Fibroblast of lung (primary cell): Measurements from ENCODE around the gene COL4A2. TPM values are rescaled to one million over a fixed set of nuclear protein-coding genes. Genes with fewer than 3 reads are reported as not detected.

Source experiments
- DNase-seq, 2 donors: peaks; one replicate each; pipeline versions ENCODE4 v3.0.0 to v3.0.0-alpha.2; 2010; ENCODE audit warnings: low read depth in 2 of 2
- H2AFZ ChIP-seq: 2 replicates; pipeline ENCODE4 v1.5.1; 2012; ENCODE audit warnings: low read length, control low read depth, inconsistent platforms
- H3K27ac ChIP-seq: 2 replicates; pipeline ENCODE4 v1.5.1; 2011; ENCODE audit warnings: low read length, control low read depth; ENCODE audit not compliant: insufficient read depth
- H3K27me3 ChIP-seq: 2 replicates; pipeline ENCODE4 v1.5.1; 2011; ENCODE audit warnings: mild to moderate bottlenecking, low read length; ENCODE audit not compliant: control insufficient read depth, insufficient read depth
- H3K36me3 ChIP-seq: 2 replicates; pipeline ENCODE4 v1.5.1; 2011; ENCODE audit warnings: low read length; ENCODE audit not compliant: control insufficient read depth, insufficient read depth
- H3K4me1 ChIP-seq: 2 replicates; pipeline ENCODE4 v1.5.1; 2011; ENCODE audit warnings: low read length; ENCODE audit not compliant: control insufficient read depth, insufficient read depth; ENCODE audit errors: extremely low read depth
- H3K4me2 ChIP-seq: 2 replicates; pipeline ENCODE4 v1.5.1; 2011; ENCODE audit warnings: low read length, control low read depth; ENCODE audit not compliant: insufficient read depth; ENCODE audit errors: extremely low read depth
- H3K4me3 ChIP-seq, 4 experiments: fragments of 200-600 bp in 1 of 4; sonication (generic) in 1 of 4; replicated peaks in 1 of 4; 2 replicates each; pipeline ENCODE4 v1.5.1; 2011 to 2016; ENCODE audit warnings: low read length in 4 of 4, low read depth in 3 of 4, mild to moderate bottlenecking in 3 of 4, control low read depth in 2 of 4, inconsistent platforms in 1 of 4, mixed read lengths in 1 of 4; ENCODE audit not compliant: insufficient read depth in 1 of 4; ENCODE audit errors: control extremely low read depth in 1 of 4
- H3K79me2 ChIP-seq: 2 replicates; pipeline ENCODE4 v1.5.1; 2012; ENCODE audit warnings: mild to moderate bottlenecking, low read length, inconsistent platforms; ENCODE audit not compliant: control insufficient read depth, insufficient read depth
- H3K9ac ChIP-seq: 2 replicates; pipeline ENCODE4 v1.5.1; 2011; ENCODE audit warnings: mild to moderate bottlenecking, low read length, control low read depth; ENCODE audit not compliant: insufficient read depth
- H3K9me3 ChIP-seq: 2 replicates; pipeline ENCODE4 v1.5.1; 2012; ENCODE audit warnings: low read depth, low read length; ENCODE audit not compliant: control insufficient read depth, insufficient read depth
- H4K20me1 ChIP-seq: 2 replicates; pipeline ENCODE4 v1.5.1; 2011; ENCODE audit warnings: low read length; ENCODE audit not compliant: control insufficient read depth, insufficient read depth; ENCODE audit errors: extremely low read depth
- CTCF ChIP-seq, 2 donors: IDR thresholded peaks in 1 of 2; conservative IDR thresholded peaks in 1 of 2; 1 replicate in 1 of 2; 2 replicates in 1 of 2; pipeline ENCODE4 v1.5.1; 2011 to 2012; ENCODE audit warnings: low read length in 2 of 2, control low read depth in 1 of 2, inconsistent platforms in 1 of 2, low read depth in 1 of 2, mild to moderate bottlenecking in 1 of 2
- EZH2 ChIP-seq: IDR thresholded peaks from 2 replicates; pipeline ENCODE4 v1.5.1; 2012; ENCODE audit warnings: low read length, control low read depth, mild to moderate bottlenecking; ENCODE audit errors: missing control alignments
- polyA plus RNA-seq, 2 donors: library from polyadenylated mRNA; depleted of rRNA in 1 of 2; stranded (reverse) in 1 of 2; unstranded in 1 of 2; fragments of >200 nt; gene quantifications; 2 replicates each; pipeline ENCODE4 v1.2.1, GENCODE V29; 2011 to 2012; ENCODE audit warnings: missing spikeins in 1 of 2
- total RNA-seq: library from RNA; depleted of rRNA; stranded (reverse); fragments of >200 nt; gene quantifications from 2 replicates; pipeline ENCODE4 v1.2.1, GENCODE V29; 2014

COL4A2 gene
- total and polyA plus RNA-seq, 2 donors (not counting 1 experiment from before 2014, with no cell fraction given), result 93.1 to 463 TPM

DNA sequence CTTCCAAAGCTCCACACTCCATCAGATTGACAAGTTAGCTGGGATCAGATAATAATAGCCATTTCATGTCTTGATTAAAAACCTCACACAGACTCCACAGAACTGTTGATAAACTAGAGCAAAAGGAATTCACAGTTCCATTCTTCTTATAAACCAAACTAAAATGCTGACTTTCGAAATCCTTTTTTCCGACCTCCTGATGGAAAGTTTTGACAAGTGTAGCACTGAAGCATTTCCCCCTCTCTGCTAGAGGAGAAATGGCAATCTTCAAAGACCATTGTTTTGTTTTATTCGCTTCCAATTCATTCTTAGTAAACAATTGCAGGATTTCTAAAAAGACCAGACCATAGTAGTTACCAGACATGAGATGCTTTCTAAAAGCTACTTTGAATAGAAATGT, 58.8 kb downstream of the COL4A2 start:
- peaks cover 2% of the 10 kb centered on the region for H3K4me1 ChIP-seq
- no peaks in the 10 kb centered on the region for H3K36me3 ChIP-seq
- H3K27ac ChIP-seq, result no peak overlapping the region
- no peak overlapping the region for H3K4me3 ChIP-seq
- peaks cover 3% of the 10 kb centered on the region for H3K79me2 ChIP-seq
- H3K9me3 ChIP-seq, result no peaks in the 10 kb centered on the region
- H2AFZ ChIP-seq, result no peak overlapping the region
- no peaks in the 10 kb centered on the region for H3K27me3 ChIP-seq
- TF ChIP-seq CTCF (conservative IDR thresholded peaks at IDR 0.05 in 1 of 2, IDR thresholded peaks at IDR 0.05 in 1 of 2; ENCODE audit: low read depth in 1 of 2, low read length in 2 of 2), result no peak
- TF ChIP-seq EZH2, result no peak
- no peak overlapping the region for H3K4me2 ChIP-seq
- H3K9ac ChIP-seq, result no peak overlapping the region
- no peaks in the 10 kb centered on the region for H4K20me1 ChIP-seq
- DNase-seq, result no peak

DNA sequence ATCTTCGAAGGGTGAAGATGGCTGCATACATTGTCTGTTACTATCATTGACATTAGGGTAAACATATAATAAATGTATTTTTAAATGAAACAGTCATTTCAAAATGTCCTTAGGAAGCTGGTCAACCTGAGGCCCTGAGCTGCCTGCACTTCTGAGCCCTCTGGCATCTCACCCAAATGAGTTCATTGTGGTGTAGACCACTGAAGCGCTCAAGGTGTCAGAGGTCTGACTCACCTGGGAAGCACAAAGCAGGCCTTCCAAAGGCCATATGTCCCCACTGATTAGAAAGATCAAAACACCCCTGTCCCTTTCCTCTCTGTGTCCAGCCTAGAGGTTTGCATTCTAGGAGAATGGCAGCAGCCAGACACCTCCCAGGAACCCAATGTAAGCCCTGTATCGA, 59.6 kb downstream of the COL4A2 start:
- no peak for DNase-seq
- H3K9ac ChIP-seq, result no peak overlapping the region
- H3K9me3 ChIP-seq, result no peaks in the 10 kb centered on the region
- H3K27me3 ChIP-seq, result no peaks in the 10 kb centered on the region
- no peak overlapping the region for H3K4me2 ChIP-seq
- H3K79me2 ChIP-seq, result peaks cover 5% of the 10 kb centered on the region
- peaks cover 2% of the 10 kb centered on the region for H3K4me1 ChIP-seq
- no peaks in the 10 kb centered on the region for H3K36me3 ChIP-seq
- no peak overlapping the region for H3K4me3 ChIP-seq
- no peak overlapping the region for H3K27ac ChIP-seq
- TF ChIP-seq CTCF (conservative IDR thresholded peaks at IDR 0.05 in 1 of 2, IDR thresholded peaks at IDR 0.05 in 1 of 2; ENCODE audit: low read depth in 1 of 2, low read length in 2 of 2) (no peak), EZH2 (no peak)
- no peaks in the 10 kb centered on the region for H4K20me1 ChIP-seq
- H2AFZ ChIP-seq, result no peak overlapping the region

DNA sequence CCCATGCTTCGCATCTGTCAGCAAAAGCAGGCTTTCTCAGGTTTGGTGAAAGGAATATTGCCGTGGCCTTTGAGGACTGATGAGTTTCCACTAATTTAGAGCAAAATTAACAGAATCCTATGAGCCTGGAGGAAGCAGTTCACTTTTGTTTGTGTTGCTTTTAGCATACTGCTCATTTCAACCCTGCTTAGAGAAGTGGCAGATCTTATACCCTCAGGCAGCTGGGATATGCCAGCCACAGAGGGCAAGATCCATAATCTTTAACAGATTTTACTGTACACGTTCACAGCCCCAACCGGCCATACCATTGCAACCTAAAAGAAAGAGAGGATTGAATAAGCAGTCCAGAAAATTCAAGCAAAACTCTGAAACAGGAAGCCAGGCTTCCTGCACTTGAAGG, 60.5 kb downstream of the COL4A2 start:
- TF ChIP-seq EZH2 (no peak), CTCF (conservative IDR thresholded peaks at IDR 0.05 in 1 of 2, IDR thresholded peaks at IDR 0.05 in 1 of 2; ENCODE audit: low read depth in 1 of 2, low read length in 2 of 2) (no peak)
- H3K9ac ChIP-seq, result no peak overlapping the region

More for the DNA sequence above, 60.5 kb downstream of the COL4A2 start:
- Histone ChIP-seq H3K4me1 (no peaks in the 10 kb centered on the region), H3K36me3 (no peaks in the 10 kb centered on the region), H2AFZ (no peak overlapping the region), H3K4me3 (no peak overlapping the region), H3K9me3 (no peaks in the 10 kb centered on the region), H3K4me2 (no peak overlapping the region), H4K20me1 (no peaks in the 10 kb centered on the region), H3K27ac (no peak overlapping the region), H3K79me2 (peaks cover 6% of the 10 kb centered on the region), H3K27me3 (no peaks in the 10 kb centered on the region)
- DNase-seq, result no peak
